Heart right ventricle (tissue), 16 donors: Measurements from ENCODE around the gene GPR107. TPM values are rescaled to one million over a fixed set of nuclear protein-coding genes. Genes with fewer than 3 reads are reported as not detected.

Experiments used
- ATAC-seq, 8 donors: fragments of 200-7000 bp; cut with Tn5 transposase; one replicate each; pipeline ENCODE4 v1.9.1; 2020; ENCODE audit warnings: mild to moderate bottlenecking in 8 of 8, moderate library complexity in 8 of 8, moderate number of reproducible peaks in 1 of 8
- DNase-seq, 2 donors: peaks; one replicate each; pipeline ENCODE4 v3.0.0-alpha.2; 2020
- H3K27ac ChIP-seq, 10 donors: fragments of 200-600 bp; sonication (generic) in 2 of 10; one replicate each; pipeline versions ENCODE4 v1.5.0 to v1.8.0; 2020 to 2022; ENCODE audit warnings: mild to moderate bottlenecking in 3 of 10
- H3K27me3 ChIP-seq, 7 donors: fragments of 200-600 bp; one replicate each; pipeline ENCODE4 v1.8.0; 2021 to 2022; ENCODE audit warnings: mild to moderate bottlenecking in 2 of 7
- H3K36me3 ChIP-seq, 9 donors: fragments of 200-600 bp; sonication (generic) in 1 of 9; one replicate each; pipeline versions ENCODE4 v1.5.0 to v1.8.0; 2020 to 2022; ENCODE audit warnings: mild to moderate bottlenecking in 2 of 9
- H3K4me1 ChIP-seq, 9 donors: fragments of 200-600 bp; sonication (generic) in 1 of 9; one replicate each; pipeline versions ENCODE4 v1.5.0 to v1.8.0; 2020 to 2022; ENCODE audit warnings: mild to moderate bottlenecking in 4 of 9
- H3K4me3 ChIP-seq, 10 donors: fragments of 200-600 bp; sonication (generic) in 2 of 10; one replicate each; pipeline versions ENCODE4 v1.5.0 to v1.8.0; 2020 to 2022; ENCODE audit warnings: mild to moderate bottlenecking in 7 of 10, moderate library complexity in 2 of 10
- H3K9me3 ChIP-seq, 11 donors: fragments of 200-600 bp in 10 of 11; sonication (generic) in 2 of 11; one replicate each; pipeline versions ENCODE4 v1.5.0 to v1.8.0; 2013 to 2022; ENCODE audit warnings: mild to moderate bottlenecking in 2 of 11, control low read depth in 1 of 11, moderate library complexity in 1 of 11
- WGBS, 2 donors: extraction: QIAGEN DNeasy Blood & Tissue Kit; methylation state at CpG; one replicate each; pipeline ENCODE4 v1.1.7; 2013; ENCODE audit warnings: inconsistent platforms in 1 of 2; 5-methylcytosine and 5-hydroxymethylcytosine counted together
- intact Hi-C, 10 donors: fragments of 100-400 bp; cut with DNase I; formaldehyde crosslinking; loops; one replicate each; pipeline versions ENCODE4 v1.11.1 to v1.14.2; 2022
- polyA plus RNA-seq, 2 donors: library from polyadenylated mRNA; stranded (reverse); fragments of 200-250 nt; gene quantifications; one replicate each; pipeline ENCODE4 v1.2.3, GENCODE V29; 2013
- total RNA-seq, 10 donors: library from RNA; stranded (reverse); fragmentation: NEBNext Ultra II Directional in 3 of 10; extraction: Animal tissue kit (Norgen Biotek cat#: 25700) in 3 of 10; gene quantifications; one replicate each; pipeline versions ENCODE4 v1.2.1 to v1.2.4, GENCODE V29; 2021 to 2023
- TF ChIP-seq, protein P1 (sequence below), 9 donors: fragments of 200-600 bp; sonication (generic) in 2 of 9; IDR thresholded peaks; one replicate each; pipeline versions ENCODE4 v1.5.0 to v1.8.0; 2021 to 2022; ENCODE audit warnings: antibody characterized with exemption in 9 of 9, mild to moderate bottlenecking in 5 of 9, moderate library complexity in 1 of 9
- donor health status: Arrhythmogenic right ventricular cardiomyopathy.
- donor health status: ischemic (EF 13 %, LVEDD 7.1; RV severe dilation, severe dysfunction).
- donor health status: healthy with polysubstance abuse.
- donor health status: DM: no; HTN: yes; CAD: no.
- donor health status: DM: no; HTN: no; CAD: no.
- donor health status: ischemic (EF 25% LVEDD 6.9; RV normal size, moderate dysfunction).
- donor health status: ischemic (EF 25% LVEDD 5.7; RV mildly dilated, moderate dysfunction).
- donor health status: healthy.
- donor health status: DM: yes; HTN: yes; CAD: no.
- donor health status: Ischemic cardiomyopathy.
- donor health status: ischemic (EF 35%, LVEDD 5.7; RV mildly dilated, moderate dysfunction).
- donor health status: nonischemic (EF 11% LVEDD 7.7; RV severe dilation, severe dysfunction).
- donor health status: DM: yes; HTN: yes; CAD: no.
- donor health status: PGD.
- donor health status: ischemic (EF 29% LVEDD 5.4; RV normal size, mild dysfunction).
- donor health status: nonischemic (EF 23%, LVEDD 6.1; RV moderate dilation, normal function).

GPR107 gene
- total and polyA plus RNA-seq, 12 donors: 6.7 to 35.6 (median 23.9) TPM

GRCh38 chr9:130042885-130043653 lies 10.6 kb upstream of the GPR107 start, which contains the start of gene FNBP1:
Gene FNBP1, minus strand, starts transcription at chr9:130043189. Its CDS starts 214 bp downstream, at chr9:130042975.
- TF ChIP-seq, protein P1, sequence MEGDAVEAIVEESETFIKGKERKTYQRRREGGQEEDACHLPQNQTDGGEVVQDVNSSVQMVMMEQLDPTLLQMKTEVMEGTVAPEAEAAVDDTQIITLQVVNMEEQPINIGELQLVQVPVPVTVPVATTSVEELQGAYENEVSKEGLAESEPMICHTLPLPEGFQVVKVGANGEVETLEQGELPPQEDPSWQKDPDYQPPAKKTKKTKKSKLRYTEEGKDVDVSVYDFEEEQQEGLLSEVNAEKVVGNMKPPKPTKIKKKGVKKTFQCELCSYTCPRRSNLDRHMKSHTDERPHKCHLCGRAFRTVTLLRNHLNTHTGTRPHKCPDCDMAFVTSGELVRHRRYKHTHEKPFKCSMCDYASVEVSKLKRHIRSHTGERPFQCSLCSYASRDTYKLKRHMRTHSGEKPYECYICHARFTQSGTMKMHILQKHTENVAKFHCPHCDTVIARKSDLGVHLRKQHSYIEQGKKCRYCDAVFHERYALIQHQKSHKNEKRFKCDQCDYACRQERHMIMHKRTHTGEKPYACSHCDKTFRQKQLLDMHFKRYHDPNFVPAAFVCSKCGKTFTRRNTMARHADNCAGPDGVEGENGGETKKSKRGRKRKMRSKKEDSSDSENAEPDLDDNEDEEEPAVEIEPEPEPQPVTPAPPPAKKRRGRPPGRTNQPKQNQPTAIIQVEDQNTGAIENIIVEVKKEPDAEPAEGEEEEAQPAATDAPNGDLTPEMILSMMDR (IDR thresholded peaks at IDR 0.05): no peak
- Histone ChIP-seq H3K36me3 (no peaks in the 10 kb centered on the region), H3K9me3 (no peaks in the 10 kb centered on the region), H3K4me3 (peak within 1 kb of the TSS; percentile 66 to 96 (median 90)), H3K4me1 (peaks cover 0 to 67% (median 34%) of the 10 kb centered on the region in 9 donors), H3K27me3 (no peaks in the 10 kb centered on the region), H3K27ac (peak within 1 kb of the TSS; percentile 75 to 99 (median 94))
- whole genome bisulfite sequencing, 2 donors: 1% methylated on average over 71 to 91 of the region's 92 CpGs
- intact Hi-C loops: loop anchor here in 7 of 10 donors (1.0 to 10.0 kb wide), 5 partner anchors 78 to 158 kb away; no protein-coding TSS in a partner anchor
- ATAC-seq (peak; percentile 93 to 97 (median 96)), DNase-seq (peak; percentile 81 to 84)

GRCh38 chr9:130043654-130044623 lies 9.8 kb upstream of the GPR107 start:
- Histone ChIP-seq H3K27me3 (no peaks in the 10 kb centered on the region), H3K27ac (peak overlapping the region; percentile 75 to 99 (median 94)), H3K4me3 (peak overlapping the region; percentile 66 to 96 (median 90)), H3K36me3 (no peaks in the 10 kb centered on the region), H3K9me3 (no peaks in the 10 kb centered on the region), H3K4me1 (peaks cover 0 to 61% (median 34%) of the 10 kb centered on the region in 9 donors)
- 17 to 19% methylated on average over 37 of the region's 37 CpGs for WGBS, 2 donors
- TF ChIP-seq, protein P1 (IDR thresholded peaks at IDR 0.05): peak in 2 of 9 donors; percentile 10 to 30
- intact Hi-C loops: loop anchor here in 7 of 10 donors (1.0 to 10.0 kb wide), 4 partner anchors 79 to 159 kb away; no protein-coding TSS in a partner anchor
- DNase-seq (peak; percentile 42 to 48), ATAC-seq (peak; percentile 17 to 65 (median 46))

DNA sequence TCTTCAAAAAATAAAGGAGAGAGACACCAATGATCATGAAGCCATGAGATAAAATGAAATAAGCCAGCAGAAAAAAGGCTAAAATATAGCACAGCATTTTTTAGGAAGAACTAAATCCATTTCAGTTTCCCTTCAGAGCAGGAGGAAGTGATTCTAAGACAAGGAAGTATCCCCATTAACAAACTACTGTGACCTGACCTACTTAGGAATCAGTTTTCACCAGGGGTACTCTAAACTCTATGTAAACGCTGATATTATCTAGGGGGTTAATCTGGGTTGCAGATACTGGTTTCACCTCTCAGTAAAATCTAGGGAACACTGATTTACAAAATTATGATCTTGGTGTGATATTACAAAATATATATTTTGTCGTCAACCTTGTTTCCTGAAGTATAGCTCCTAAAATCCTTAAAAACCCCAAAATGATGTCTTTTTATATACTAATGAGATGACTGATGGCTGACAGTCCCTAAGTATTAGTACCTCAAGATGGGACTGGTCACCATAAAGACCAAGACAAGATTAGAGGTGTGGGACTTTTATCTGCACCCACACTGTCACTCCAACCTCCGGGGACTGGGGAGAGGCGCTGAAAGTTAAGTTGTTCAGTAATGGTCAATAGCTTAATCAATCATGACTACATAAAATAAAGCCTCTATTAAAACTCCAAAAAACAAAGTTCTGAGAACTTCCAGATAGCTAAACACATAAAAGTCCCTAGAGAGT lies 7.8 kb upstream of the GPR107 start:
- TF ChIP-seq, protein P1 (IDR thresholded peaks at IDR 0.05): no peak
- no peaks in the 10 kb centered on the region for H3K27me3 ChIP-seq
- intact Hi-C loops: loop anchor here in 3 of 10 donors (10.0 kb wide), 1 partner anchor 81 kb away; no protein-coding TSS in a partner anchor
- H3K4me3 ChIP-seq: no peak overlapping the region
- DNase-seq (no peak), ATAC-seq (no peak)
- WGBS, 2 donors: 72 to 76% methylated on average over 4 of the region's 4 CpGs
- peaks cover 0 to 44% (median 30%) of the 10 kb centered on the region in 9 donors for H3K4me1 ChIP-seq
- H3K27ac ChIP-seq: peak overlapping the region in 5 of 10 donors; percentile 4 to 99 (median 30)
- H3K36me3 ChIP-seq: no peaks in the 10 kb centered on the region
- no peaks in the 10 kb centered on the region for H3K9me3 ChIP-seq
